ENCODE data around the gene PIK3C2G.

PIK3C2G gene

DNA sequence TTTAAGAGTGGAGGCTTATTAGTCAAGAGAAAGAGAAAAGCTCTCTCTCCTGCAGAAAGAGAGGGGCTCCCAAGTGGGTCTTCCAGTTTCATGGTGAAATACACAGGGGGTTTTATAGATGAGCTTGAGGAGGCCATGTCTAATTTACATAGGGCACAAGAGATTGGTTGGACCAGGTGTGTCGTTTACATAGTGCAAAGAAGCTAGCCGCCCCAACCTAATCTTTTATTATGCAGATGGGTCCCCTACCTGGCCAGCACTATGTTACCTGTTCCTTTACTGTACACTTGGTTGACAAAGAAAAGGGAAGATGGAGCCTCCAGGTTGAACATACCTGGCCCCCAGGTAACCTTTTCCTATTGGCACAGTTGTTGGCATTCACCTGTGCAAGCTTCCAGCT lies 195.0 kb downstream of the PIK3C2G start:
- no peak for DNase-seq (ENCODE audit: low read depth)
- TF ChIP-seq, protein P1, sequence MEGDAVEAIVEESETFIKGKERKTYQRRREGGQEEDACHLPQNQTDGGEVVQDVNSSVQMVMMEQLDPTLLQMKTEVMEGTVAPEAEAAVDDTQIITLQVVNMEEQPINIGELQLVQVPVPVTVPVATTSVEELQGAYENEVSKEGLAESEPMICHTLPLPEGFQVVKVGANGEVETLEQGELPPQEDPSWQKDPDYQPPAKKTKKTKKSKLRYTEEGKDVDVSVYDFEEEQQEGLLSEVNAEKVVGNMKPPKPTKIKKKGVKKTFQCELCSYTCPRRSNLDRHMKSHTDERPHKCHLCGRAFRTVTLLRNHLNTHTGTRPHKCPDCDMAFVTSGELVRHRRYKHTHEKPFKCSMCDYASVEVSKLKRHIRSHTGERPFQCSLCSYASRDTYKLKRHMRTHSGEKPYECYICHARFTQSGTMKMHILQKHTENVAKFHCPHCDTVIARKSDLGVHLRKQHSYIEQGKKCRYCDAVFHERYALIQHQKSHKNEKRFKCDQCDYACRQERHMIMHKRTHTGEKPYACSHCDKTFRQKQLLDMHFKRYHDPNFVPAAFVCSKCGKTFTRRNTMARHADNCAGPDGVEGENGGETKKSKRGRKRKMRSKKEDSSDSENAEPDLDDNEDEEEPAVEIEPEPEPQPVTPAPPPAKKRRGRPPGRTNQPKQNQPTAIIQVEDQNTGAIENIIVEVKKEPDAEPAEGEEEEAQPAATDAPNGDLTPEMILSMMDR (IDR thresholded peaks at IDR 0.05; ENCODE audit: low read length, missing control alignments) = no peak

DNA sequence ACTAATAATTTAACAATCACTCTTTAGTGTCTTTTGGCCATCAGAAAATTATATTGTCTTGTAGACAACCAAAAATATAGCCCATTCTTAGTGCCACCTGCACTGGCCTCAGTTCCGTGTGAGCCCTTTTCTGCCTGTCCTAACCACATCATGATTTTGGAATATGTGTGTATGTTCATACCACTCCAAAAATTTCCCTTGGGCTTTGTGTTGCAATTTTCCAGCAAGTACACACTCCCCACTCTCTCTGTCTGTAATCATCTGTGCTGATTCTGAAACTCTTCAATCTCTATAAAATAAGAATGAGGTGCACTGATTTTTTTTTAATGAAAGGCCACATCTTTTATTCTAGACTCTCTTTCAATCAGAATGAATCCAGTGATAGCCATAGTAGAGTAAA lies 196.0 kb downstream of the PIK3C2G start:
- no peak for DNase-seq (ENCODE audit: low read depth)
- TF ChIP-seq, protein P1 (IDR thresholded peaks at IDR 0.05; ENCODE audit: low read length, missing control alignments) = no peak
- H3K4me3 ChIP-seq (replicated peaks; ENCODE audit: low read depth, low read length) = no peak overlapping the region

More for the DNA sequence above, 195.0 kb downstream of the PIK3C2G start:
- no peak overlapping the region for H3K4me3 ChIP-seq (replicated peaks; ENCODE audit: low read depth, low read length)

DNA sequence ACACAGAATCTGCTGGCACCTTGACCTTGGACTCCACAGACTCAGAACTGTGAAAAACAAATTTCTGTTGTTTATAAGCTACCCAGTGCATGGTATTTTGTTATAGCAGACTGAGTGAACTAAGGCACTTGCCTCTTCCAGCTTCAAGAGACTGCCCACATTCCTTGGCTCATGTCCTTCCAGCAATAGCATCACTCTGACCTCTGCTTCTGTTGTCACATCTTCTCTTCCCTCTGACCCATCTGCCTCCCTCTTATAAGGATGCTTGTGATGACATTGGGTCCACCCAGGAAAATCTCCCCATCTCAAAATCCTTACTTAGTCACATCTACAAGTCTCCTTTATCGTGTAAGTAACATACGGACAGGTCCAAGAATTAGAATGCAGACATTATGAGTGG lies 200.4 kb downstream of the PIK3C2G start:
- TF ChIP-seq, protein P1 (IDR thresholded peaks at IDR 0.05; ENCODE audit: low read length, missing control alignments) = no peak
- DNase-seq (ENCODE audit: low read depth) = peak; percentile 35
- no peak overlapping the region for H3K4me3 ChIP-seq (replicated peaks; ENCODE audit: low read depth, low read length)

DNA sequence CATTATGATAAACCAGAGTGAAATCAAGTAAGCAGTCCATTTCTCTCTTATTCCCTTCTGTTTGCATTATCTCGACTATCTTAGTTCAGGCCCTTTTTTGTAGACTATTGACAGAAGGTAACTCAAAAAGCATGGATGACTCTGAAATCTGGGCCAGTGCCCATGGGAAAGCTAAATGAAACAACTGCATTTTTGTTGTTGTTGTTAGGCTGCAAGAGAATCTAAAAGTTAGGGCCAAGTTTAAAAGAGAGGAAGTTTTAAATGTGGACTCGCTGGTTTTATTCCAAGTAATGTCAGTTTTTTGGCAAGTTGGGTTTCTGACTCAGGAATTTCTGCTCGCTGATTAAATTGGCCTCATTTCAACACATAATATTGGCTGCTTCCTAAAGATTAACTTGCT lies 201.1 kb downstream of the PIK3C2G start:
- peak; percentile 88 for DNase-seq (ENCODE audit: low read depth)
- TF ChIP-seq, protein P1 (IDR thresholded peaks at IDR 0.05; ENCODE audit: low read length, missing control alignments) = no peak
- no peak overlapping the region for H3K4me3 ChIP-seq (replicated peaks; ENCODE audit: low read depth, low read length)

DNA sequence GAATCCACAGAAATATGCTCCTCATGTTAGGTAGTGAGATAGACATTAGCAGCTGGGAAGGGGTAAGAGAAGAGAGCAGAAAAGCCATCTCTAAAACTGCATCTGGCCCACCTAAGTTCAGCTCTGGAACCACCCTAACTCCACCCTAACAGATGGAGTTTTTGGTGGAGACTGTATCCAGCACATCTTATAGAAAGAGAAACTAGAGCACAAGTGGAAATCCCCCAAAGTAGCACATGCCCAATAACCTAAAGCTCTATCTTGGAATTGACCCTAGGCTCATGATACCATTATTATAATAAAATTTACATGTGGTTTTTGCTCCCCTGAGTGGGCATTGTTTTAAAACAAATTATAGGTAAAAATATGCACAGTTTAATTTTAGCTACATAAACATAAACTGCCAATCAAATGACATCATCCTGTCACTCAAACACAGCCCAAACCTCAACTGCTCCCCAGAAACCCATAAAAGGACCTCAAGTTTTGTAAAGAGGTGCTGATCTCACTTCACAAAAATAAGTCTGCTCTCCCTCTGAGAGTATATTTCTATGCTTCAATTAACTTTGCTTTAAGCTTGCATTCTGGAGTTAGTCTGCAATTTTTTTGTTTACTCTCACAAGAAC lies 206.4 kb downstream of the PIK3C2G start:
- no peak overlapping the region for H3K4me3 ChIP-seq (replicated peaks; ENCODE audit: low read depth, low read length)
- no peak for DNase-seq (ENCODE audit: low read depth)
- TF ChIP-seq, protein P1 (IDR thresholded peaks at IDR 0.05; ENCODE audit: low read length, missing control alignments) = no peak

DNA sequence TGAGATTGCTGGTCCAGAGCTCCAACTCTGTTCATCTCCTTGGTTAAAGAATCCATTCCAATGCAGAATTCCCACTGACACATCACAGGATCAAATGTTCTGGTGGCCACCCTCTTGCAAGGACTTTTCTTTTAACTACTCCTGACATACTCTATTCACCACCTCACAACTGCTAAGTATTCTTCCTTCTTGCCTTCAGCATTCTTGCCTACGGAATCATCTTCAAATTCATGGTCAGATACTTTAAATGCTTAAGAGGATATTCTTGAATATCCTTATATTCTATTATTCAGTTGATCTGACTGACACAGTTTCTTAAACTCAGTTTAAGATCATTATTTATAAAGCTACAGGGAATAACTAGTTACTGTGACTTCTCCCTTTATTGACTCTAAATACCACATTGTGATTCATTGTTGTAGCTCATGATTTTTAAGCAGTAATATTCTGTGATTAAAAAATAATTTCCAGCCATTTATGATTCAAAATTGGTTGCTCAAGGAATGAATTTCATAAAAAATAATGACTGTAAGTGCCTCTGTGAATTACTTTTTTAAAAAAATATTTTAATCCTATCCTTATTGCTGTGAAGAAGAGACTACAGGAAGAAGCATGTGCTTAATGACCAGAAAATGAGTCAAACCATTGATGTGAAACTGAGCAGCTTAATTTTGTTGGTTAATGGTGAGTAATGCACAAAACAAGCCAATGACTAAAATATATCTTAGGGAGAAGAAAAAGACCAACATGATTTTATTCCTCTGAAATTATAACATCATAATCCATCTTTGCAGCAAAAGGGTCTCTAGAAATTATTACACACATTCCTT lies 207.1 kb downstream of the PIK3C2G start:
- TF ChIP-seq, protein P1 (IDR thresholded peaks at IDR 0.05; ENCODE audit: low read length, missing control alignments) = no peak
- no peak for DNase-seq (ENCODE audit: low read depth)
- no peak overlapping the region for H3K4me3 ChIP-seq (replicated peaks; ENCODE audit: low read depth, low read length)
